Glutamatergic neuron (in vitro differentiated cells): ENCODE data around the gene G2E3. TPM values are rescaled to one million over a fixed set of nuclear protein-coding genes. Genes with fewer than 3 reads are reported as not detected.
"Not testable (repeated sequence)": the region's sequence is repeated elsewhere in the genome, so short reads cannot be mapped to it uniquely, and the experiment has no call there.

ENCODE experiments used
- DNase-seq: peaks from one replicate; pipeline ENCODE4 v3.0.0; 2022
- H3K27ac Mint-ChIP-seq: one replicate; pipeline ENCODE4 v1.8.0; 2020; ENCODE audit warnings: mild to moderate bottlenecking, mixed read lengths, inconsistent platforms; ENCODE audit not compliant: unreplicated experiment
- H3K27me3 Mint-ChIP-seq: one replicate; pipeline ENCODE4 v1.8.0; 2020; ENCODE audit warnings: mild to moderate bottlenecking, moderate library complexity, mixed read lengths, inconsistent platforms; ENCODE audit not compliant: unreplicated experiment
- H3K36me3 Mint-ChIP-seq: one replicate; pipeline ENCODE4 v1.8.0; 2020; ENCODE audit warnings: mild to moderate bottlenecking, mixed read lengths, inconsistent platforms; ENCODE audit not compliant: unreplicated experiment
- H3K4me1 Mint-ChIP-seq: one replicate; pipeline ENCODE4 v1.8.0; 2020; ENCODE audit warnings: mild to moderate bottlenecking, low read depth, mixed read lengths, inconsistent platforms; ENCODE audit not compliant: unreplicated experiment
- H3K4me3 Mint-ChIP-seq: one replicate; pipeline ENCODE4 v1.8.0; 2020; ENCODE audit warnings: mild to moderate bottlenecking, mixed read lengths, inconsistent platforms; ENCODE audit not compliant: unreplicated experiment
- H3K9me3 Mint-ChIP-seq: one replicate; pipeline ENCODE4 v1.8.0; 2020; ENCODE audit warnings: mild to moderate bottlenecking, moderate library complexity, mixed read lengths, inconsistent platforms; ENCODE audit not compliant: unreplicated experiment
- CTCF ChIP-seq: fragments of 200-600 bp; sonication (generic); IDR thresholded peaks from one replicate; pipeline ENCODE4 v1.5.0; 2021; ENCODE audit not compliant: partially characterized antibody, unreplicated experiment
- total RNA-seq: library from RNA; stranded (reverse); fragmentation: NEBNext Ultra II Directional; extraction: Animal tissue kit (Norgen Biotek cat#: 25700); gene quantifications from one replicate; pipeline ENCODE4 v1.2.1, GENCODE V29; 2021; ENCODE audit not compliant: unreplicated experiment

G2E3 gene
- total RNA-seq, 1 donor from 2014 or later, result 31.4 TPM

- Mint-ChIP-seq H3K27me3 (no peaks in the 10 kb centered on the region), H3K4me3 (no peak overlapping the region), H3K27ac (no peak overlapping the region), H3K36me3 (no peaks in the 10 kb centered on the region), H3K9me3 (no peaks in the 10 kb centered on the region), H3K4me1 (no peaks in the 10 kb centered on the region)
- no peak for TF ChIP-seq CTCF
- DNase-seq, result no peak
Measured at GRCh38 chr14:30632730-30633129, 73.8 kb downstream of the G2E3 start.

GRCh38 chr14:30638926-30639325 lies 80.0 kb downstream of the G2E3 start:
- H3K9me3 Mint-ChIP-seq, result no peaks in the 10 kb centered on the region
- no peak for DNase-seq
- H3K36me3 Mint-ChIP-seq, result peaks cover 1% of the 10 kb centered on the region
- peaks cover 2% of the 10 kb centered on the region for H3K4me1 Mint-ChIP-seq
- peaks cover 2% of the 10 kb centered on the region for H3K27me3 Mint-ChIP-seq
- no peak overlapping the region for H3K27ac Mint-ChIP-seq
- no peak for TF ChIP-seq CTCF
- no peak overlapping the region for H3K4me3 Mint-ChIP-seq

GRCh38 chr14:30641207-30641606 lies 82.2 kb downstream of the G2E3 start:
- no peak for DNase-seq
- Mint-ChIP-seq H3K27me3 (peaks cover 6% of the 10 kb centered on the region), H3K4me1 (peaks cover 2% of the 10 kb centered on the region), H3K36me3 (peaks cover 23% of the 10 kb centered on the region), H3K27ac (no peak overlapping the region), H3K4me3 (no peak overlapping the region), H3K9me3 (peaks cover 8% of the 10 kb centered on the region)
- no peak for TF ChIP-seq CTCF

- not testable (repeated sequence) for H3K4me1 Mint-ChIP-seq, H3K4me3 Mint-ChIP-seq, H3K27me3 Mint-ChIP-seq, H3K9me3 Mint-ChIP-seq, H3K27ac Mint-ChIP-seq, DNase-seq
- H3K36me3 Mint-ChIP-seq, result peaks cover 26% of the 10 kb centered on the region
Measured at GRCh38 chr14:30644462-30644861, 85.5 kb downstream of the G2E3 start.

GRCh38 chr14:30645600-30645999 lies 86.6 kb downstream of the G2E3 start:
- no peaks in the 10 kb centered on the region for H3K4me1 Mint-ChIP-seq
- no peak for TF ChIP-seq CTCF
- H3K4me3 Mint-ChIP-seq, result no peak overlapping the region
- H3K27ac Mint-ChIP-seq, result no peak overlapping the region
- H3K27me3 Mint-ChIP-seq, result peaks cover 4% of the 10 kb centered on the region
- no peak for DNase-seq
- H3K36me3 Mint-ChIP-seq, result peaks cover 26% of the 10 kb centered on the region
- peaks cover 8% of the 10 kb centered on the region for H3K9me3 Mint-ChIP-seq

GRCh38 chr14:30648471-30648870 lies 89.5 kb downstream of the G2E3 start:
- H3K4me1 Mint-ChIP-seq, result no peaks in the 10 kb centered on the region
- H3K9me3 Mint-ChIP-seq, result peaks cover 8% of the 10 kb centered on the region
- H3K27me3 Mint-ChIP-seq, result peaks cover 4% of the 10 kb centered on the region
- H3K27ac Mint-ChIP-seq, result no peak overlapping the region
- no peak overlapping the region for H3K4me3 Mint-ChIP-seq
- TF ChIP-seq CTCF, result no peak
- H3K36me3 Mint-ChIP-seq, result peaks cover 26% of the 10 kb centered on the region
- no peak for DNase-seq
